ENCODE data around the gene GLB1L2. TPM values are rescaled to one million over a fixed set of nuclear protein-coding genes. Genes with fewer than 3 reads are reported as not detected.
A peak's percentile ranks its signal among the peaks of the same experiment; 100 is the strongest.

Gene GLB1L2
- total RNA-seq, 3 donors from 2014 or later (not counting 1 experiment from before 2014, with no cell fraction given): 0.57 to 3.3 (median 0.61) TPM

GRCh38 chr11:134414766-134415765 is 83.3 kb downstream of the GLB1L2 start:
- TF ChIP-seq, protein P1, sequence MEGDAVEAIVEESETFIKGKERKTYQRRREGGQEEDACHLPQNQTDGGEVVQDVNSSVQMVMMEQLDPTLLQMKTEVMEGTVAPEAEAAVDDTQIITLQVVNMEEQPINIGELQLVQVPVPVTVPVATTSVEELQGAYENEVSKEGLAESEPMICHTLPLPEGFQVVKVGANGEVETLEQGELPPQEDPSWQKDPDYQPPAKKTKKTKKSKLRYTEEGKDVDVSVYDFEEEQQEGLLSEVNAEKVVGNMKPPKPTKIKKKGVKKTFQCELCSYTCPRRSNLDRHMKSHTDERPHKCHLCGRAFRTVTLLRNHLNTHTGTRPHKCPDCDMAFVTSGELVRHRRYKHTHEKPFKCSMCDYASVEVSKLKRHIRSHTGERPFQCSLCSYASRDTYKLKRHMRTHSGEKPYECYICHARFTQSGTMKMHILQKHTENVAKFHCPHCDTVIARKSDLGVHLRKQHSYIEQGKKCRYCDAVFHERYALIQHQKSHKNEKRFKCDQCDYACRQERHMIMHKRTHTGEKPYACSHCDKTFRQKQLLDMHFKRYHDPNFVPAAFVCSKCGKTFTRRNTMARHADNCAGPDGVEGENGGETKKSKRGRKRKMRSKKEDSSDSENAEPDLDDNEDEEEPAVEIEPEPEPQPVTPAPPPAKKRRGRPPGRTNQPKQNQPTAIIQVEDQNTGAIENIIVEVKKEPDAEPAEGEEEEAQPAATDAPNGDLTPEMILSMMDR (IDR thresholded peaks at IDR 0.05): no peak
- no peak for DNase-seq
- Histone ChIP-seq H3K4me3 (ENCODE audit: low read length) (no peak overlapping the region), H3K4me1 (ENCODE audit: control insufficient read depth, insufficient read depth, low read length) (peaks cover 27% of the 10 kb centered on the region), H3K27ac (ENCODE audit: low read length) (no peak overlapping the region), H3K9me3 (ENCODE audit: control insufficient read depth, insufficient read depth, low read length) (no peaks in the 10 kb centered on the region), H3K36me3 (ENCODE audit: control insufficient read depth, insufficient read depth, low read length) (no peaks in the 10 kb centered on the region), H3K27me3 (ENCODE audit: control insufficient read depth, insufficient read depth, low read length) (peaks cover 12% of the 10 kb centered on the region)
- Mint-ChIP-seq H3K27ac (no peak overlapping the region), H3K4me1 (peaks cover 35 to 46% of the 10 kb centered on the region in 2 donors), H3K36me3 (no peaks in the 10 kb centered on the region), H3K9me3 (no peaks in the 10 kb centered on the region), H3K4me3 (peak overlapping the region; percentile 61), H3K27me3 (ENCODE audit: low read depth in 2 of 2) (peaks cover 23 to 24% of the 10 kb centered on the region in 2 donors)
- intact Hi-C loops (cut with micrococcal nuclease): no loop called here
- 53% methylated on average over 15 of the region's 17 CpGs for whole genome bisulfite sequencing (ENCODE audit: insufficient coverage)
- no peak for ATAC-seq

DNA sequence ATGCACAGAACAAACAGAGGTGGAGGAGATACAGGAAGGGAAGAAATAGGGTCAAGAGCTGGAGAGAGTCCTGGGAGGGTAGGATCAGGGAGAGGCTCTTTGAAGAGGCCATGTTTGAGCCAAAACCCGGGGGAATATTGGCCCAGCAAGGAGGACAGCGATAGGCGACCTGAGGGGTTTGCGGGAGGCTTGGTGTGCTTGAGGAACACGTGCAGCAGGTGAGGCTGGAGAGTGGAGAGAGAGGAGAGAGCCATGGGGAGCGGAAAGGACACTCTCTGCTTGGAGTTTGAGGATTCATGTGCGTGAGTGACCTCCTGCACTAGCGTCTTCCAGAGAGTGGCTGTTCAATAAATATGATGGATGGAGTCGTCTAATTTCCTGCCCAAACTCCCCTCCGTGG is 84.9 kb downstream of the GLB1L2 start:
- Mint-ChIP-seq H3K4me3 (no peak overlapping the region), H3K9me3 (peaks cover 0 to 2% of the 10 kb centered on the region in 2 donors), H3K36me3 (no peaks in the 10 kb centered on the region), H3K27ac (no peak overlapping the region), H3K27me3 (ENCODE audit: low read depth in 2 of 2) (peaks cover 19 to 23% of the 10 kb centered on the region in 2 donors), H3K4me1 (peaks cover 21 to 31% of the 10 kb centered on the region in 2 donors)
- intact Hi-C loops (cut with micrococcal nuclease): no loop called here
- Histone ChIP-seq H3K27ac (ENCODE audit: low read length) (no peak overlapping the region), H3K4me1 (ENCODE audit: control insufficient read depth, insufficient read depth, low read length) (peaks cover 12% of the 10 kb centered on the region), H3K36me3 (ENCODE audit: control insufficient read depth, insufficient read depth, low read length) (no peaks in the 10 kb centered on the region), H3K9me3 (ENCODE audit: control insufficient read depth, insufficient read depth, low read length) (no peaks in the 10 kb centered on the region), H3K4me3 (ENCODE audit: low read length) (no peak overlapping the region), H3K27me3 (ENCODE audit: control insufficient read depth, insufficient read depth, low read length) (no peaks in the 10 kb centered on the region)
- WGBS (ENCODE audit: insufficient coverage): 77% methylated on average over 10 of the region's 10 CpGs
- no peak for DNase-seq
- TF ChIP-seq, protein P1 (IDR thresholded peaks at IDR 0.05): no peak
- ATAC-seq: no peak

DNA sequence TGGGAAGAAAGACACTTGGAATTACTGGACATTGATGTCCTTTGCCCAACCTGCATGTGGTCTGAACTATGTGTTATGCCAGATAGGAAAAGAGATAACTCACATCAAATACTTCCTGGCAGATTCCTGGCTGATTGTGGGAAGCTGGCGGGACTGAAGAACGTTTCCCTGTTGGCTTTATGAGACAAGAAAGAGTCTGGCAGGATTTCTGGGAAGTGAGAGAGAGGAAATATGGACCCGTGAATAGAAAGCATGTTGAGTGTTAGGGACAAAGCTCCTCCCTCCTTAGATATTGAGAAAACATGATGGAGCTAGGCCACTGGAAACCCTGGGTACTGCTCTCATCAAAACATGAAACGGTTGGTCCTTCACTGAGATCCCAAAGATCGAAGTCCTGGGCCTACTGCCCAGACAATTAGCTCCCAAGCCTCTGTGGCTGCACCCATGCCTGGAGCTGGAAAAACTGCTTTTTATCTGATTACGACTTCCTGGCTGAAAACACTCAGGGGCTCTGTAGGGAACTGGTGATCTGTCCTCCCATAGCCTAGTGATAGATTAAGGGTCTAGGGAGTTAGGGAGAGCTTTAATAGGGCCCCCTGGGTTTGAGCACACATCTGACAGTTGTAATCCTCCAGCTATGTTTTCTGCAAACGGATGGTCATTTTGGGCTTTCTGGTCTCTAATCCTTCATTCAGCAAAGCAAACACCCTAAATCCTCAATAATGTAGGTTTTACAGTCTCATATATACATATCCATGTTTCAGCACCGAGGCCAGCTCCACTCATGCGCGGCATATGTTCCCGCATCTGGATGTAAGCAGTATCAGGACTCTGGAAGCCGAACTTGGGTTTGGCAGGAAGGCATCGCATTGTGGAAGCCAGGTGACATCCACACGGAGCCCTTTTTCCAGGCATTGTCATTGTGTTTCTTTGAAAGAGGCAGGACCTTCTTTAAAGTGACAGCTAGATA is 86.4 kb downstream of the GLB1L2 start:
- Mint-ChIP-seq H3K4me1 (peaks cover 22 to 28% of the 10 kb centered on the region in 2 donors), H3K27me3 (ENCODE audit: low read depth in 2 of 2) (peaks cover 22 to 34% of the 10 kb centered on the region in 2 donors), H3K4me3 (no peak overlapping the region), H3K27ac (no peak overlapping the region), H3K9me3 (peaks cover 0 to 2% of the 10 kb centered on the region in 2 donors), H3K36me3 (no peaks in the 10 kb centered on the region)
- no peak for ATAC-seq
- TF ChIP-seq, protein P1 (IDR thresholded peaks at IDR 0.05): no peak
- Histone ChIP-seq H3K4me1 (ENCODE audit: control insufficient read depth, insufficient read depth, low read length) (peaks cover 4% of the 10 kb centered on the region), H3K9me3 (ENCODE audit: control insufficient read depth, insufficient read depth, low read length) (no peaks in the 10 kb centered on the region), H3K27me3 (ENCODE audit: control insufficient read depth, insufficient read depth, low read length) (no peaks in the 10 kb centered on the region), H3K36me3 (ENCODE audit: control insufficient read depth, insufficient read depth, low read length) (no peaks in the 10 kb centered on the region), H3K4me3 (ENCODE audit: low read length) (no peak overlapping the region), H3K27ac (ENCODE audit: low read length) (no peak overlapping the region)
- no peak for DNase-seq
- 69% methylated on average over 14 of the region's 14 CpGs for WGBS (ENCODE audit: insufficient coverage)
- intact Hi-C loops (cut with micrococcal nuclease): no loop called here

All from natural killer cell (primary cell).